GM21381 (cell line): ENCODE measurements around the gene SKIC8.

ENCODE experiments used
- ATAC-seq: cut with Tn5 transposase; IDR thresholded peaks from one replicate; pipeline ENCODE4 v1.9.1; 2021; ENCODE audit warnings: mild to moderate bottlenecking, moderate library complexity; ENCODE audit not compliant: unreplicated experiment

The SKIC8 gene

GRCh38 chr15:78292219-78292618 is 7.2 kb downstream of the SKIC8 start:
- ATAC-seq, result no peak

GRCh38 chr15:78291698-78292097 is 7.7 kb downstream of the SKIC8 start:
- no peak for ATAC-seq

- ATAC-seq, result no peak
Observed at GRCh38 chr15:78291052-78291451, 8.4 kb downstream of the SKIC8 start.

GRCh38 chr15:78290222-78290621 is 9.2 kb downstream of the SKIC8 start:
- no peak for ATAC-seq

GRCh38 chr15:78284758-78285157 is 14.7 kb downstream of the SKIC8 start:
- no peak for ATAC-seq

- no peak for ATAC-seq
Observed at GRCh38 chr15:78282324-78282723, 17.1 kb downstream of the SKIC8 start.

GRCh38 chr15:78280319-78281072 is 18.9 kb downstream of the SKIC8 start:
- ATAC-seq, result no peak

- ATAC-seq, result no peak
Observed at GRCh38 chr15:78276064-78276943, 23.1 kb downstream of the SKIC8 start.

- no peak for ATAC-seq
Observed at GRCh38 chr15:78274994-78275393, 24.4 kb downstream of the SKIC8 start.

GRCh38 chr15:78272776-78273175 is 26.6 kb downstream of the SKIC8 start:
- no peak for ATAC-seq

GRCh38 chr15:78272316-78272715 is 27.1 kb downstream of the SKIC8 start:
- ATAC-seq, result no peak

- ATAC-seq, result no peak
Observed at GRCh38 chr15:78266806-78267205, 32.6 kb downstream of the SKIC8 start.

GRCh38 chr15:78266229-78266628 is 33.2 kb downstream of the SKIC8 start:
- ATAC-seq, result no peak

- ATAC-seq, result no peak
Observed at GRCh38 chr15:78265752-78266224, 33.6 kb downstream of the SKIC8 start.

GRCh38 chr15:78265137-78265460 is 34.3 kb downstream of the SKIC8 start:
- no peak for ATAC-seq

- ATAC-seq, result no peak
Observed at GRCh38 chr15:78264304-78265136, 34.9 kb downstream of the SKIC8 start, which contains the start of gene DNAJA4. TSS of gene DNAJA4 (plus strand) at chr15:78264562. CDS start at chr15:78264764, 202 bp downstream.

- ATAC-seq, result no peak
Observed at GRCh38 chr15:78263907-78264303, 35.5 kb downstream of the SKIC8 start.

- ATAC-seq, result no peak
Observed at GRCh38 chr15:78263351-78263781, 36.0 kb downstream of the SKIC8 start.

- no peak for ATAC-seq
Observed at GRCh38 chr15:78261062-78261461, 38.3 kb downstream of the SKIC8 start.

- no peak for ATAC-seq
Observed at GRCh38 chr15:78260489-78260888, 38.9 kb downstream of the SKIC8 start.

- ATAC-seq, result no peak
Observed at GRCh38 chr15:78259232-78259631, 40.2 kb downstream of the SKIC8 start.
